ENCODE results near the gene MTHFD1L.

The MTHFD1L gene

GRCh38 chr6:150924808-150925589 lies 59.5 kb downstream of the MTHFD1L start:
- in situ Hi-C loops (cut with MboI; ENCODE audit: low pct_unique_long_range_greater_than_20kb, low sequenced_read_pairs) = no loop called here
- no peak for DNase-seq

- in situ Hi-C loops (cut with MboI; ENCODE audit: low pct_unique_long_range_greater_than_20kb, low sequenced_read_pairs) = no loop called here
- no peak for DNase-seq
Measured at GRCh38 chr6:150925590-150925928, 60.1 kb downstream of the MTHFD1L start.

- no peak for DNase-seq
Measured at GRCh38 chr6:150925976-150926375, 60.5 kb downstream of the MTHFD1L start.

GRCh38 chr6:150928882-150929281 lies 63.4 kb downstream of the MTHFD1L start:
- in situ Hi-C loops (cut with MboI; ENCODE audit: low pct_unique_long_range_greater_than_20kb, low sequenced_read_pairs) = no loop called here
- no peak for DNase-seq

More at GRCh38 chr6:150925976-150926375, 60.5 kb downstream of the MTHFD1L start:
- in situ Hi-C loops (cut with MboI; ENCODE audit: low pct_unique_long_range_greater_than_20kb, low sequenced_read_pairs) = no loop called here

GRCh38 chr6:150929416-150929815 lies 63.9 kb downstream of the MTHFD1L start:
- in situ Hi-C loops (cut with MboI; ENCODE audit: low pct_unique_long_range_greater_than_20kb, low sequenced_read_pairs) = no loop called here
- DNase-seq = no peak

- in situ Hi-C loops (cut with MboI; ENCODE audit: low pct_unique_long_range_greater_than_20kb, low sequenced_read_pairs) = no loop called here
- DNase-seq = no peak
Measured at GRCh38 chr6:150930841-150931240, 65.3 kb downstream of the MTHFD1L start.

GRCh38 chr6:150931405-150931804 lies 65.9 kb downstream of the MTHFD1L start:
- in situ Hi-C loops (cut with MboI; ENCODE audit: low pct_unique_long_range_greater_than_20kb, low sequenced_read_pairs) = no loop called here

GRCh38 chr6:150932996-150933395 lies 67.5 kb downstream of the MTHFD1L start:
- no peak for DNase-seq
- in situ Hi-C loops (cut with MboI; ENCODE audit: low pct_unique_long_range_greater_than_20kb, low sequenced_read_pairs) = no loop called here

More at GRCh38 chr6:150931405-150931804, 65.9 kb downstream of the MTHFD1L start:
- no peak for DNase-seq

- in situ Hi-C loops (cut with MboI; ENCODE audit: low pct_unique_long_range_greater_than_20kb, low sequenced_read_pairs) = no loop called here
- no peak for DNase-seq
Measured at GRCh38 chr6:150934380-150934779, 68.9 kb downstream of the MTHFD1L start.

GRCh38 chr6:150936021-150936555 lies 70.6 kb downstream of the MTHFD1L start:
- in situ Hi-C loops (cut with MboI; ENCODE audit: low pct_unique_long_range_greater_than_20kb, low sequenced_read_pairs) = no loop called here
- DNase-seq = no peak

- DNase-seq = no peak
- in situ Hi-C loops (cut with MboI; ENCODE audit: low pct_unique_long_range_greater_than_20kb, low sequenced_read_pairs) = no loop called here
Measured at GRCh38 chr6:150937132-150937906, 71.8 kb downstream of the MTHFD1L start.

GRCh38 chr6:150939399-150939798 lies 73.9 kb downstream of the MTHFD1L start:
- DNase-seq = no peak
- in situ Hi-C loops (cut with MboI; ENCODE audit: low pct_unique_long_range_greater_than_20kb, low sequenced_read_pairs) = no loop called here

GRCh38 chr6:150940941-150941340 lies 75.4 kb downstream of the MTHFD1L start:
- in situ Hi-C loops (cut with MboI; ENCODE audit: low pct_unique_long_range_greater_than_20kb, low sequenced_read_pairs) = no loop called here
- no peak for DNase-seq

- no peak for DNase-seq
Measured at GRCh38 chr6:150949526-150949925, 84.0 kb downstream of the MTHFD1L start.

GRCh38 chr6:150953851-150954250 lies 88.3 kb downstream of the MTHFD1L start:
- in situ Hi-C loops (cut with MboI; ENCODE audit: low pct_unique_long_range_greater_than_20kb, low sequenced_read_pairs) = no loop called here
- no peak for DNase-seq

More at GRCh38 chr6:150949526-150949925, 84.0 kb downstream of the MTHFD1L start:
- in situ Hi-C loops (cut with MboI; ENCODE audit: low pct_unique_long_range_greater_than_20kb, low sequenced_read_pairs) = no loop called here

- DNase-seq = no peak
Measured at GRCh38 chr6:150959166-150959565, 93.7 kb downstream of the MTHFD1L start.

GRCh38 chr6:150962436-150962835 lies 96.9 kb downstream of the MTHFD1L start:
- DNase-seq = no peak

More at GRCh38 chr6:150959166-150959565, 93.7 kb downstream of the MTHFD1L start:
- in situ Hi-C loops (cut with MboI; ENCODE audit: low pct_unique_long_range_greater_than_20kb, low sequenced_read_pairs) = no loop called here

GRCh38 chr6:150964765-150965164 lies 99.3 kb downstream of the MTHFD1L start:
- DNase-seq = no peak
- in situ Hi-C loops (cut with MboI; ENCODE audit: low pct_unique_long_range_greater_than_20kb, low sequenced_read_pairs) = no loop called here

More at GRCh38 chr6:150962436-150962835, 96.9 kb downstream of the MTHFD1L start:
- in situ Hi-C loops (cut with MboI; ENCODE audit: low pct_unique_long_range_greater_than_20kb, low sequenced_read_pairs) = no loop called here

GRCh38 chr6:150966786-150967185 lies 101.3 kb downstream of the MTHFD1L start:
- DNase-seq = no peak

GRCh38 chr6:150967381-150967780 lies 101.9 kb downstream of the MTHFD1L start:
- in situ Hi-C loops (cut with MboI; ENCODE audit: low pct_unique_long_range_greater_than_20kb, low sequenced_read_pairs) = no loop called here
- DNase-seq = no peak

More at GRCh38 chr6:150966786-150967185, 101.3 kb downstream of the MTHFD1L start:
- in situ Hi-C loops (cut with MboI; ENCODE audit: low pct_unique_long_range_greater_than_20kb, low sequenced_read_pairs) = no loop called here
